Testis (tissue), 3 donors: ENCODE measurements around the gene MACC1. TPM values are rescaled to one million over a fixed set of nuclear protein-coding genes. Genes with fewer than 3 reads are reported as not detected.

Source experiments
- DNase-seq: peaks from one replicate; pipeline ENCODE4 v3.0.0-alpha.2; 2019
- H3K27ac ChIP-seq, 2 donors: fragments of 200-600 bp; sonication (generic); one replicate each; pipeline ENCODE4 v1.5.1; 2019
- H3K27me3 ChIP-seq: fragments of 200-600 bp; sonication (generic); one replicate; pipeline ENCODE4 v1.5.1; 2019
- H3K36me3 ChIP-seq: fragments of 200-600 bp; sonication (generic); one replicate; pipeline ENCODE4 v1.5.1; 2017; ENCODE audit warnings: low read depth; ENCODE audit errors: missing control alignments
- H3K4me1 ChIP-seq: fragments of 200-600 bp; sonication (generic); one replicate; pipeline ENCODE4 v1.5.1; 2019
- H3K4me3 ChIP-seq, 2 donors: fragments of 200-600 bp; sonication (generic); one replicate each; pipeline ENCODE4 v1.5.1; 2017 to 2019
- H3K9me3 ChIP-seq: fragments of 200-600 bp; sonication (generic); one replicate; pipeline ENCODE4 v1.5.1; 2017
- CTCF ChIP-seq, 3 experiments: fragments of 450-650 bp in 2 of 3; fragments of 200-600 bp in 1 of 3; sonication (generic) in 1 of 3; IDR thresholded peaks; one replicate each; pipeline ENCODE4 v1.5.1; 2016 to 2019; ENCODE audit warnings: antibody characterized with exemption in 3 of 3, mild to moderate bottlenecking in 2 of 3, moderate library complexity in 1 of 3
- POLR2A ChIP-seq: fragments of 450-650 bp; IDR thresholded peaks from one replicate; pipeline ENCODE4 v1.6.1; 2017; ENCODE audit warnings: antibody characterized with exemption, mild to moderate bottlenecking, moderate library complexity
- WGBS, 2 donors: methylation state at CpG; one replicate each; pipeline ENCODE4 v1.1.5; 2018; 5-methylcytosine and 5-hydroxymethylcytosine counted together
- intact Hi-C: fragments of 100-400 bp; cut with DNase I; formaldehyde crosslinking; loops from one replicate; pipeline ENCODE4 v1.15.1; 2023; ENCODE audit warnings: low total_unique reads
- polyA plus RNA-seq: library from polyadenylated mRNA; stranded (reverse); fragments of 350-450 nt; fragmentation: Illumina TruSeq; extraction: RNeasy Lipid Tissue Mini Kit (QIAGEN cat#74804); gene quantifications from one replicate; pipeline ENCODE4 v1.2.3, GENCODE V29; 2014; ENCODE audit warnings: low read depth, low replicate concordance; ENCODE audit not compliant: insufficient read depth
- total RNA-seq, 2 donors: library from RNA; depleted of rRNA; stranded (reverse); fragments of >200 nt; gene quantifications; one replicate each; pipeline ENCODE4 v1.2.3, GENCODE V29; 2016

MACC1 gene
- total and polyA plus RNA-seq, 3 donors from 2014 or later, result 0.17 to 0.79 (median 0.74) TPM

GRCh38 chr7:20220921-20221547 is 3.9 kb upstream of the MACC1 start:
- 35 to 38% methylated on average over 4 of the region's 4 CpGs for WGBS, 2 donors
- Histone ChIP-seq H3K27ac (peak overlapping the region; percentile 51 to 79), H3K9me3 (no peaks in the 10 kb centered on the region), H3K27me3 (no peaks in the 10 kb centered on the region), H3K4me3 (no peak overlapping the region), H3K36me3 (no peaks in the 10 kb centered on the region), H3K4me1 (peaks cover 16% of the 10 kb centered on the region)
- TF ChIP-seq POLR2A (no peak), CTCF (IDR thresholded peaks at IDR 0.05) (no peak)
- DNase-seq, result no peak
- intact Hi-C loops, result no loop called here

- Histone ChIP-seq H3K4me1 (peaks cover 16% of the 10 kb centered on the region), H3K27ac (peak overlapping the region; percentile 51 to 79), H3K27me3 (no peaks in the 10 kb centered on the region), H3K9me3 (no peaks in the 10 kb centered on the region), H3K36me3 (no peaks in the 10 kb centered on the region), H3K4me3 (no peak overlapping the region)
- intact Hi-C loops, result no loop called here
- WGBS, 2 donors, result 76 to 86% methylated on average over 3 of the region's 3 CpGs
- TF ChIP-seq CTCF (IDR thresholded peaks at IDR 0.05), result no peak
- TF ChIP-seq POLR2A, result no peak
- no peak for DNase-seq
These were observed 3.1 kb upstream of the MACC1 start for GRCh38 chr7:20220293-20220761.

GRCh38 chr7:20219446-20220292 is 2.5 kb upstream of the MACC1 start:
- Histone ChIP-seq H3K4me1 (peaks cover 16% of the 10 kb centered on the region), H3K27ac (peak overlapping the region; percentile 19 to 79), H3K4me3 (no peak overlapping the region), H3K9me3 (no peaks in the 10 kb centered on the region), H3K27me3 (no peaks in the 10 kb centered on the region), H3K36me3 (no peaks in the 10 kb centered on the region)
- TF ChIP-seq CTCF (IDR thresholded peaks at IDR 0.05) (no peak), POLR2A (no peak)
- WGBS, 2 donors, result 78 to 86% methylated on average over 7 of the region's 7 CpGs
- peak; percentile 34 for DNase-seq
- intact Hi-C loops, result no loop called here

GRCh38 chr7:20219062-20219445 is 1.9 kb upstream of the MACC1 start:
- Histone ChIP-seq H3K27me3 (no peaks in the 10 kb centered on the region), H3K36me3 (no peaks in the 10 kb centered on the region), H3K9me3 (no peaks in the 10 kb centered on the region), H3K4me3 (no peak overlapping the region), H3K4me1 (peaks cover 16% of the 10 kb centered on the region), H3K27ac (peak overlapping the region in 1 of 2 donors; percentile 19)
- 82 to 90% methylated on average over 3 of the region's 3 CpGs for WGBS, 2 donors
- TF ChIP-seq POLR2A (no peak), CTCF (IDR thresholded peaks at IDR 0.05) (no peak)
- intact Hi-C loops, result no loop called here
- no peak for DNase-seq
